Keratinocyte (primary cell): ENCODE measurements around the gene MED12L. TPM values are rescaled to one million over a fixed set of nuclear protein-coding genes. Genes with fewer than 3 reads are reported as not detected.

ENCODE experiments used
- DNase-seq: peaks from one replicate; pipeline ENCODE4 v3.0.0-alpha.2; 2011; ENCODE audit warnings: low read depth, missing footprints, low spot score
- FAIRE-seq: peaks from 2 replicates; lab custom pipeline; 2011; peaks lifted over from hg19 to GRCh38; lab: Jason Lieb, UNC
- H2AFZ ChIP-seq: 2 replicates; pipeline ENCODE4 v1.6.0; 2012; ENCODE audit warnings: low read length, control low read depth, inconsistent platforms; ENCODE audit not compliant: control insufficient read depth
- H3K27ac ChIP-seq: 2 replicates; pipeline ENCODE4 v1.5.1; 2011; ENCODE audit warnings: low read length; ENCODE audit not compliant: control insufficient read depth, insufficient read depth
- H3K27me3 ChIP-seq: 3 replicates; pipeline ENCODE4 v1.6.0; 2011; ENCODE audit warnings: low read length; ENCODE audit not compliant: control insufficient read depth, insufficient read depth; ENCODE audit errors: extremely low read depth
- H3K36me3 ChIP-seq, 2 experiments: 2 replicates in 1 of 2; 3 replicates in 1 of 2; pipeline ENCODE4 v1.5.1; 2011; ENCODE audit warnings: low read length in 2 of 2, mild to moderate bottlenecking in 1 of 2; ENCODE audit not compliant: control insufficient read depth in 2 of 2, insufficient read depth in 2 of 2; ENCODE audit errors: extremely low read depth in 1 of 2
- H3K4me1 ChIP-seq: 3 replicates; pipeline ENCODE4 v1.5.1; 2011; ENCODE audit warnings: low read length; ENCODE audit not compliant: control insufficient read depth, insufficient read depth; ENCODE audit errors: extremely low read depth
- H3K4me2 ChIP-seq: 3 replicates; pipeline ENCODE4 v1.6.0; 2011; ENCODE audit warnings: low read depth, low read length; ENCODE audit not compliant: control insufficient read depth, insufficient read depth; ENCODE audit errors: extremely low read depth
- H3K4me3 ChIP-seq, 3 experiments: fragments of 200-600 bp in 1 of 3; sonication (generic) in 1 of 3; 2 replicates in 2 of 3; 3 replicates in 1 of 3; pipeline ENCODE4 v1.5.1; 2011 to 2016; ENCODE audit warnings: low read length in 3 of 3, mild to moderate bottlenecking in 3 of 3, control low read depth in 2 of 3, inconsistent platforms in 1 of 3, low read depth in 1 of 3, mixed read lengths in 1 of 3, mixed run types in 1 of 3, moderate library complexity in 1 of 3; ENCODE audit not compliant: control insufficient read depth in 2 of 3, insufficient read depth in 2 of 3; ENCODE audit errors: extremely low read depth in 1 of 3
- H3K79me2 ChIP-seq: 2 replicates; pipeline ENCODE4 v1.6.0; 2012; ENCODE audit warnings: low read length; ENCODE audit not compliant: control insufficient read depth, insufficient read depth
- H3K9ac ChIP-seq: 3 replicates; pipeline ENCODE4 v1.6.0; 2011; ENCODE audit warnings: low read length; ENCODE audit not compliant: control insufficient read depth, insufficient read depth; ENCODE audit errors: extremely low read depth
- H3K9me1 ChIP-seq: 3 replicates; pipeline ENCODE4 v1.6.0; 2011; ENCODE audit warnings: low read length; ENCODE audit not compliant: control insufficient read depth, insufficient read depth; ENCODE audit errors: extremely low read depth
- H3K9me3 ChIP-seq: 2 replicates; pipeline ENCODE4 v1.5.1; 2012; ENCODE audit warnings: low read depth, low read length; ENCODE audit not compliant: control insufficient read depth
- H4K20me1 ChIP-seq: 3 replicates; pipeline ENCODE4 v1.6.0; 2011; ENCODE audit warnings: low read length; ENCODE audit not compliant: control insufficient read depth, insufficient read depth; ENCODE audit errors: extremely low read depth
- CTCF ChIP-seq, 3 experiments: IDR thresholded peaks in 1 of 3; conservative IDR thresholded peaks in 1 of 3; optimal IDR thresholded peaks in 1 of 3; 2 replicates in 2 of 3; 3 replicates in 1 of 3; pipeline versions ENCODE3 to v1.5.1; 2011; ENCODE audit warnings: low read length in 3 of 3, mild to moderate bottlenecking in 3 of 3, moderate library complexity in 2 of 3, control low read depth in 1 of 3, inconsistent platforms in 1 of 3; ENCODE audit not compliant: insufficient read depth in 2 of 3; ENCODE audit errors: extremely low read depth in 1 of 3
- EZH2 ChIP-seq: IDR thresholded peaks from one replicate; pipeline ENCODE4 v1.6.1; 2012; ENCODE audit warnings: inconsistent platforms, mild to moderate bottlenecking, low read length, moderate library complexity
- dilution Hi-C: fragments of 300-500 bp; cut with MboI; formaldehyde crosslinking; loops from one replicate; pipeline ENCODE4 v1.7.0; 2020; ENCODE audit warnings: low sequenced_read_pairs; ENCODE audit not compliant: extremely low pct_ligation_motif_present
- polyA plus RNA-seq, 5 experiments: library from polyadenylated mRNA; depleted of rRNA in 3 of 5; stranded (reverse) in 3 of 5; stranded (forward) in 1 of 5; unstranded in 1 of 5; fragments of >200 nt; gene quantifications; 1 replicate in 1 of 5; 2 replicates in 3 of 5; 3 replicates in 1 of 5; pipeline versions ENCODE4 v1.2.1 to v1.2.3, GENCODE V29; 2011 to 2012; ENCODE audit warnings: missing spikeins in 2 of 5, low read depth in 1 of 5, low replicate concordance in 1 of 5

MED12L gene
- polyA plus RNA-seq, 1 donor (not counting 4 experiments of a cell fraction or from before 2014, with no cell fraction given): 0.04 TPM

GRCh38 chr3:151346292-151346691, 260.8 kb downstream of the MED12L start:
- Histone ChIP-seq H3K9ac (no peak overlapping the region), H3K9me1 (no peaks in the 10 kb centered on the region), H2AFZ (no peak overlapping the region), H3K4me2 (no peak overlapping the region), H3K27ac (no peak overlapping the region), H3K79me2 (no peaks in the 10 kb centered on the region), H3K27me3 (no peaks in the 10 kb centered on the region), H3K9me3 (no peaks in the 10 kb centered on the region), H3K4me3 (no peak overlapping the region), H3K36me3 (no peaks in the 10 kb centered on the region), H3K4me1 (no peaks in the 10 kb centered on the region), H4K20me1 (no peaks in the 10 kb centered on the region)
- no peak for TF ChIP-seq EZH2
- TF ChIP-seq CTCF (optimal IDR thresholded peaks at IDR 0.05 in 1 of 3, IDR thresholded peaks at IDR 0.05 in 1 of 3, conservative IDR thresholded peaks at IDR 0.05 in 1 of 3; ENCODE audit: extremely low read depth in 1 of 3, insufficient read depth in 2 of 3, low read length in 3 of 3): no peak
- FAIRE-seq (no peak), DNase-seq (no peak)
- dilution Hi-C loops: no loop called here

- dilution Hi-C loops: no loop called here
- TF ChIP-seq EZH2: no peak
- TF ChIP-seq CTCF (optimal IDR thresholded peaks at IDR 0.05 in 1 of 3, IDR thresholded peaks at IDR 0.05 in 1 of 3, conservative IDR thresholded peaks at IDR 0.05 in 1 of 3; ENCODE audit: extremely low read depth in 1 of 3, insufficient read depth in 2 of 3, low read length in 3 of 3): no peak
- no peak for FAIRE-seq
- Histone ChIP-seq H4K20me1 (no peaks in the 10 kb centered on the region), H3K36me3 (no peaks in the 10 kb centered on the region), H3K4me1 (no peaks in the 10 kb centered on the region), H3K9ac (no peak overlapping the region), H3K79me2 (no peaks in the 10 kb centered on the region), H3K27me3 (no peaks in the 10 kb centered on the region), H2AFZ (no peak overlapping the region), H3K9me3 (no peaks in the 10 kb centered on the region), H3K9me1 (no peaks in the 10 kb centered on the region), H3K27ac (no peak overlapping the region), H3K4me3 (no peak overlapping the region), H3K4me2 (no peak overlapping the region)
- no peak for DNase-seq
Observed at GRCh38 chr3:151347432-151347831, 262.0 kb downstream of the MED12L start.
